ENCODE results near the gene SLIT3.

Gene SLIT3

DNA sequence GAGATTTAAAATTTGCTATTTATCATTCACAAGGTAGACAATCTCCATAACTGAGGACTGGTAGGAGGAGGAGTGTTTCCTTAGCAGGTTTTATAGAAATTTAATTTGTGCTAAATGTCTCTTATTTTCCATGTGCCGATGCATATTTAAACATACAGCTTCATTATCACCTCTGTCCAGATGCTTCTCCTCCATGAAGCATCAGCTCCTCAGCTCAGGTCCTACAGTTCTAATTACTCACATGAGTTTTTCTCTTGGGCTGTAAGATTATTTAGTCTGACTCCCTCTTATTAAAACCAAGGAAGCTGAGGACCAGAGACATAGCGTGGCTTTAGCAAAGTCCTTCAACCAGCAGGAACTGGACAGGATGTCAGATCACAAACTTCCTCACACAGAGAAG, 421.6 kb downstream of the SLIT3 start:
- no peak for DNase-seq

DNA sequence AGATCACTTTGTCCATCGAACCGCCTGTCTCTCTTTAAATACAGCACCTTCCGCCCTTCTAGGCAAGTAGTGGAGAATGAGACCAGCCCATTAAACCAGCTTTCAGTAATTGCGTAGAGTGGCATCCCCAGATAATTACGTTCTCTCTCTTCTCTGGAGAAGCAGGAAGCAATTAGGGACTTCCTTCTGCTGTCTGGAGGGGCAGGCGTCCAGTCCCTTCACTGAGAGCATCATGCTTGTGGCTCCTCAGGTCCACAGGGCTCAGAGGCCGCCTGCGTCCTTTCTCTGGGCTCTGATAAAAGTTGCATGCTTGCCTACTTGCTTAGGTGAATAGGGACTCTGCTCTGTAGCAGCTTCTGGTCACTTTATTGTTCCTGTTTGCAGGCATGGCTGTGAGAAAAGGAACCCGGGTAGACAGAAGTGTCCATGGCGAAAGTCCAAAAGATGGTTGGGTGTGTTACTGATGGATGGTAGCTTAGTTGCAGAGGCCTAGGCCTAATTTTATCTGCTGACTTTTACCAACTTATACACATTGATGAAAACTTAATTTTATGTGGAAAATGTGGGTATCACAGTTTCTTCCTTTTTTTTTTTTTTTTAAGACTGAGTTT, 422.7 kb downstream of the SLIT3 start:
- no peak for DNase-seq

DNA sequence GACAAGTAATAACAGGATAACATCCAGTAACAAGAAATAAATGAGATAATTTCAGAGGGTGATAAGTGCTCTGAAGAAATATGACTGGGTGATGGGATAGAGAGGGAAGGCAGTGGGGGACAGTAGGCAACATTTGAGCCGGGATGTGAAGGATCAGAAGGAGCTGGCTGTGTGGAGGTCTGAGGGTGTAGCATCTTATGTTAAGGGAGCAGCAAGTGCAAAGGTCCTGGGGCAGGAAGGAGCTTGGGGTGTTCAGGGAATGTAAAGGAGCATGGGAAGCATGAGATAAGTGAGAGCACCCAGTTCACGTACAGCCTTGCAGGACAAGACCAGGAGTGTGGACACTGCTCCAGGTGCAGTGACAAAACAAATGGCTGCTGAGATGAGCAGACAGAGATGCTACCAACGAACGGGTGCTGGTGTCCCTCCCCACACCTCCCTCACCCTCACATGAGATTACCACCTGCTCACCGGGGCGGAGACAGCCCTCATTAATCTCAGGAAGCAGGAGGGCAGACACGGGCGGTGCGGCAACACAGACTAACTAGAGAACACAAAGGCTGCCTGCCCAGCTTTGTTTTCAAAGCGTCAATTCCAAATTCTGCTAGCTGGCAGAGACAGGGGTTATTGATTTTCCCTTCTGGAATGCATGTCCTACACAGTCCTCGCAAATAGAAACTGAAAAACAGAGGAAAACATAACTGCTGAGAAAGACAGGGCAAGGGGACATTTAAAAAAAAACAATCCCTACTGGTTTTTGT, 423.6 kb downstream of the SLIT3 start:
- DNase-seq = peak in 1 of 2 experiments; percentile 66

DNA sequence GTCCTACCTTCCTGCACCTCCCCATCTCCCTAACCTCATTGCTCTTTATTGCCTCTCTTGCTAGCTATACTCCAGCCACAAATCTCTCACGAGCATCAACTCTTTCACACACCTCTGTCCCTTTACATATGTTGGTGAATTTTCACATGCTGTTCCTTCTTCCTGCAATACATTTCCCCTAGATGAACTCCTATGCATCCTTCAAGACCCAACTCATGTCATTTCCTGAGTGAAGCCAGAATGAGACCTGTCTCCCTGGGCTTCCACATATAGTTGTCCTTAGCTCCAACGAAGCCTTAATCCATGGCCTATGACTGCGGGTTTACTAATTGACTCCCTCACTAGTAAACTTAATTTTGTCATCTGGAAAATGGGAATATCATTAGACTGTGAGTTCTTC, 424.5 kb downstream of the SLIT3 start:
- no peak for DNase-seq

DNA sequence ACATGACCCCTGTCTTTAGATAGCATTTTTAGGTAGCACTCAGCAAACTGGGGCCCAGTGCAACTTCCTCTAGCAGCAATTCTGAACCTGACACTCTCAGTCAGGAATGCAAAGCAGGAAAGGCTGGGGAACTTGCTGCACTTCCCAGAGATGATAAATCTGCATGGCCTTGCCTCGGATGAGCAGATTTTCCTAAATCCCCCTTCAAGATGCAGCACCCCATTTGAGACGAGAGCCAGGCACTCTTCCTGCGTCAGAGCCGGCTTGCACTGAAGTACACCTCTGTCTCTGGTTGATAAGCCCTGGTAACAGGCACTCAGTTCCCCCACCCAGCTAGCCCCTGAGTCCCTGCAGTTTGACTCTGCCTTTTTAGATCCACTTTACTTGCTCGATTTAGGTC, 425.1 kb downstream of the SLIT3 start:
- peak in 1 of 2 experiments; percentile 7 for DNase-seq

DNA sequence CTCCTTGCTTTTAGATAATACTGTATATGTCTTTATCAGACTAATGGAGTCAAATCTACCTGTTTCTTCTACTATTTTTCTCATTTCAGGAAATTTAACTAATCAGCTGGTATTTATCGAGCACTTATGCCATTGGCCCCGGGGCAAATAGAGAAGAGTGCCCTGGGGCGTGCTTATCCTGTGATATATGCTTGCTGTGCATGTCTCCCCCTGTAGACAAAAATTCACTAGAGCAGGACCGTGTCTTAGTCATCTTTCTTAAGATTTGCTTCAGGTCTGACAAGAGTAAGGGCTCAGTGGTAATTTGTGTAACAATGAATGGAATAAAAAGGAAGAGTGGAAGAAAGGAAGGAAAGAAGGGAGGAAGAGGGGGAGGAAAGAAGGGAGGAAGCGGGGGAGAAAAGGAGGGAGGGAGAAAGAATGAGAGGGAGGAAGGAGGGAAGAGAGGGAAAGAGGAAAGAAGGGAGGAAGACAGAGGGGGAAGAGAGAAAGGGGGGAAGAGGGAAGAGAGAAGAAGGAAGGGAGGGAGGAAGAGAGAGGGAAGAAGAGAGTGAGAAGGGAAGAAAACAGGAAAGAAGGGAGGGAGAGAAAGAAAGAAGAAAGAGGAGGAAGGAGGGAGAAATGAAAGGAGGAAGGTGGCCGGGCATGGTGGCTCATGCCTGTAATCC, 426.1 kb downstream of the SLIT3 start:
- DNase-seq = peak in 1 of 2 experiments; percentile 26

DNA sequence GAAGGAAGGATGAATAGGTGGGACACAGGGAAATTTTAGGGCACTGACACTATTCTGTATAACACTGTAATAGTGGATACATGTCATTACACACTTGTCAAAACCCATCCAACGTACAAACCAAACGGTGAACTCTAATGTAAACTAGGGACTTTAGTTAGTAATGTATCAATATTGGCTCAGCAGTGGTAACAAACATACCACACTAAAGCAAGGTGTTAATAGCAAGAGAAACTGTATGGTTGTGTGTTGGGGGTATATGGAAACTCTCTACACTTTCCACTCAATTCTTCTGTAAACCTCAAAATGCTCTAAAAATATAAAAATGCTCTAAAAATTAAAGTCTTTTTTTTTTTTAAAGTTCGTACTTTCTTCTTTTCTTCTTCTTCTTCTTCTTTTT, 428.7 kb downstream of the SLIT3 start:
- DNase-seq = no peak

DNA sequence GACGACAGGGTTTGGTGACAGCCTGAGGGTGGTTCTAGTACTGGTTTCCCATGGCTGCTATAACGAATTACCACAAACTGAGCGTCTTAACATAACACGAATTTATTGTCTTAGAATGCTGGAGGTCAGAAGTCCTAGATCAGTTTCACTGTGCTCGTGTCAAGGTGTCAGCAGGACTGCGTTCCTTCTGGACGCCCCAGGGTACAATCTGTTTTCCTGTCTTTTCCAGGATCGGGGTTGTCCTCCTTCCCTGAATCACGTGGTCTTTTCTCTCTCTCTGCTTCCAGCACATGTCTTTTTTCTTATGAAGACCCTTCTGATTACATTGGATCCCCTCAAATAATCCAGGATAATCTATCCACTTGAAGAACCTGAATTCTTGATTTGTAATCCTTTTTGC, 430.0 kb downstream of the SLIT3 start:
- DNase-seq = no peak

DNA sequence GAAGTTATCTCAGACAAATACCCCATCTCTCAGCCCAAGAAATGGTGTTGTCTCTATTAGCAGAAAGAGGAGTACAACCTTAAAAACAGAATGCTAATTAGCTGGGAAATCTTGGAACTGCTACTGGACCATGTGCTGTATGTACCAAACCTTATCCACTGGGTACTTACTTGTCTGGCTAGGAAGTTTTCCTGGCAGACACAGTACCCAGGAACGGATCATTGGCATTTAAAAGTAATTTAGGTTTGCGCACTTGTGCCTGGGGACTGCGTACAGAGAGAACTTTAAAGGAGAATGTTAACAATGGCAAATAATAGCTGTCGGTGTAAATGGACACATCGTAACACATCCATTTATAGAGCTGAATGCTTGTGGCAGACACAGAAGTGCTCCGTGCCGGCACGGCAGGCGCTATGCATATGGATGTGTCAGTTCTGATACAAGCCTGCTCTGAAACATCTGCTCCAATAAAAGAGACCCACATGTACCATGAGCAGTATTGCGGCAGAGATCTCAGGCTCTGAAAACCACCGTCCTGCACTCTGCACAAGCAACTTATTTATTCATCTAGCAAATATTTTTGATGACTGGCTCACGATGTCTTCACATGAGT, 431.2 kb downstream of the SLIT3 start:
- peak in 1 of 2 experiments; percentile 76 for DNase-seq

DNA sequence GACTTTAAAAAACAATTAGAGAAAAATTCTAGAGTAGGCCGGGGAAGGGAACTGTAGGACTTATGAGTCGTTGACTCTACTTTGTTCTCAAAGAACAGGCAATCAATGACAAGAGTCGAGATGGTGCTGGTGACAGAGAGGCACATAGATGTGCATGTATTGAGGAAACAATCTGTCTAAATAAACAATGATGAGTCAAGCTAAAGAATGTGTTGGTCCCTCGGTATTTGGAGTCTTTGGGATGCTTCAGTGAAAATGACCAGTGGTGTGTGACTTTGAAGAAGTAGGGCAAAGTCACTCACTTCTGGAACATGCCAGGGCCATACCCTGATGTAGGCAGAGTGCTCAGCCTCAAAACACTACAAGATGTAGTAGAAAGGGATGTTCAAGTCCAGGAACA, 433.7 kb downstream of the SLIT3 start:
- no peak for DNase-seq

DNA sequence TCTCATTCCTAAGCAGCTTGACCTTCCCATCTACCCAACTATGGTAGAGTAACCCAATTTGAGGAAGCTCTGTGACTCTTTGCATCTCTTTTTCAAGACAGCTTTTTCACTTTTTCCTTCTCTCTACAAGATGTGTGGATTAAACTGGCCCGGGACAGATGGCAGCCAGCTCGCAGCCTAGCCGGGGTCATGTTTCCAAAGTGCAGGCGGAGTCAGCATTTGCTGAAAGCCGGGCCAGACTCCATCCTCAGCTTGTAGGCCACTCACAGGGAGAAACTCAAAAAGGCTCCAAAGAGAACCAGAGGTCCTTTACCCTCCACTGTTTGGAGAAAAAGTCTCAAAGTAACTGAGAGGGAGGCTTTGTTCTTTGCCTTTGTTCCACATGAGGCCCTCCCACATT, 435.0 kb downstream of the SLIT3 start:
- DNase-seq = peak; percentile 67 to 83

DNA sequence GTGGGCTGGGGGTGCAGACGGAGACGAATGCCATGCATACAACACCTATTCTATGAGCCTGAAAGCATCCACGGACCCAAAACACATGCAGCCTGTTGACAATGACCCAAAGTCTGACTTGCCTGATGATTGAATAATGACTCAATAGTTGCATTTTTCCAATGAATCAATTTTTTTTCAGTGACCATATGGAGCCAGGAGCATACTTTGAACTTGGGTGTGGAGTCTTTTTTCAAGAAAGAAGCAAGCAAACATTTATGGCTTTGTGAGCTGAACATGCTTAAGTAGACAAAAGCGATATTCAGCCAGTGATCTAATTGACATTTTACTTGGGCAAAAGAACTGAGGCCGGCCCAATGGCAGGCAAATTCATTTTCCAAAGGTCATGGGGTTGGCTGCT, 437.9 kb downstream of the SLIT3 start:
- DNase-seq = no peak

DNA sequence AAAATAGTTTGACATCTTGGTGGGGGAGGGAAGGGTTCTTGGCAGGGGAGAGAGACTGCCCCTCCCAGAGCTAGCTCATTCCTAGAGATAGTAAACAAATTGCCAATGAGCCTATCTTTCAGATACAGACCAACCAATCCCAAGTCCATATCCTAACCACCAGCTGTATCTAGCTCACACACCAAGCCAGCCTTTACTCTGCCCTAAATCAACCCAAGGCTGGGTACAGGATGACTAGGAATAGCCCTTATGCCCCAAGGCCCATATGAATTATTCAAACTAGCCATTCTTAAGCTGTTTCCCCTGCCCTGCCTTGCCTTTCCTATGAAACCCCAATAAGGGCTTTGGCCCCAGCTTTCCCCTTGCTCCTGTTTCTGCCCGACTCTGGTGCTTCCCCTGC, 440.4 kb downstream of the SLIT3 start:
- DNase-seq = no peak

DNA sequence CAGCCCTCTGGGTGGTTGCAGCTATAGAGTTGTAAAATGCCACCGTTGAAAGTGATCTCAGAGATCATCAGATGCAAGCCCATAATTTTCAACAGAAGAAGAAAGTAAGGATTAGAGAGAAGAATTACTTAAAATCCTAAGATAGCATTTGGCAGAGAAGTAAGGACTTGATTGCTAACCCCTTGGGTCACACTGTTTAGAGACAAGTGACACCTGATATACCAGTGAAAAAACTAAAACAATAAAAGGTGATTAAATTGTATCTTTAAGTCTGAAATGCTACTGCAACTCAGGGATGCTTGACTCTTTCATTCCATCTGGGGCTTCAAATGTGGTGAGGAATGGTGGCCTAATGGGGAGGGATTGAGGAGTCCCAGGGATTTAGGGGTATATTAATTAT, 440.9 kb downstream of the SLIT3 start:
- peak in 1 of 2 experiments; percentile 14 for DNase-seq

DNA sequence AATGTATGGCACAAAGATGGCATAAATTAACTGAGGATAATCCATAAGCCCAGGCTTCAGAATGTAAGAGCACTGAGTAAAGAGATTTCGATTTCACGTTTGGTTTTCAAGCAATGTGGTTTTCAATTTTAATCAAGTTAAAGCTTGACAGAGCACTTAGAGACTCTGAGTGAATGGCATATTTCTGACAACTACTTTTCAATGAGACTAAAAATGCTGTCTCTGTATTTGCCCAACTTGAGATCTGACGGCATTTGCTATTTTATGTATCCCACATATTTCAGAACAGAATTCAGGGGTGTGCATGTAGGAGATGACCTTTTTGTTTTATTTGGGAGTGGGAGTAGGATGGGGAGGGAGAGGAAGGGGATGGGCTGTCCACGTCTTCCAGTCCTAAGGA, 441.5 kb downstream of the SLIT3 start:
- DNase-seq = no peak

DNA sequence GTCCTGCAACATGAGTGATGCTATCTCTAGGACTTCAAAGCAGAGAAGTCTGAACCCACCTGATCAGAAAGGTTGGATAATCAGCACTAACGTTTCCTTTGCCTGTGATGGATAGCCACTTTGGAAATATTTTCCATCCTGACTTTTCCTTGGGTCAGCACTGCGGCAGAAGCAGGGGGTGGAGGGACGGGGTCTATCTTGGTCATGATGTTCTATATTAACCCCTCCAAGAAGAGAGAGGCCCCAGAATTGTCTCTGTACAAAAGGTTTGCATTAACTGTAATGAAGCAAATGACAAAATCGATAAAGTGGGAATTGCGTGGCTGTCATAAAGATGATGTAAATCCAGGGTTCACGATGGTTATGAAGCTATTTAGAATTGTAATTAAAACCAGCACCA, 441.9 kb downstream of the SLIT3 start:
- no peak for DNase-seq

DNA sequence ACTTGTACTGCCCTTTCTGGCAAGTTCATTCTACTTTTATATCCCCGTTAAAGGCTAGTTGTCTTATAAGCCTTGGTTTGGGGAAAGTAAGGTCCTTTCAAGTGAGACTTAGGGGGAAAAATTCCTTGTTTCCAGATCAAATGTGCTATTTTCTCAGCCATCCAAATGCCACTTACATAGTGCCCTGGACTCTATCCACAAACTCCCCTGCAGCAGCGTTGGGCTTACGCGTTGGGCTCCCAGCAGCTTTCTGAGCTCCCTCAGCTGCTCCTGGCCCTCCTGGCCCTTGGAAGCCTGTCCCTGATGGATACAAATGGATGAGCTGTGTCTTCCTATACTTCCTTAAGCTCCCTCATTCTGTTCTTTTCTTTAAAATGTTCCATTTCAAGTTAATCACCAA, 442.6 kb downstream of the SLIT3 start:
- no peak for DNase-seq

DNA sequence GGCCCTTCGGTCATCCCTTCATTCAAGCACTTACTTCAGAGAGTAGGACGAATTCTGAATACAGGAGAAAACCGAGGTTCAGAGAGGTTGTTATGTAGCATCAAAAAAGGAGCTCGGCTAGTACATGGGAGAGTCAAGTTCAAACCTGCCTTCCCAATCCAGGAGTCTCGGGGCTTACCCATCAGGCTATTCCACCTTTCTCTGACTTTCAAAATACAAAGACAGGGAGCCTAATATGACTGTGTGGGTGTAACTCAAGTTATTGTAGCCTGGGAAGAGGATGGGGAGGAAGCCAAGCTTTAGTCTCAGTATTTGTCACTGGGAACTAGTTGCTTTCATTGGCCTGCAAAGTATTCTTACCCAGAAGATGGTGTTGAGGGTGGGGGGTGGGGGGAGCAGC, 447.0 kb downstream of the SLIT3 start:
- no peak for DNase-seq

DNA sequence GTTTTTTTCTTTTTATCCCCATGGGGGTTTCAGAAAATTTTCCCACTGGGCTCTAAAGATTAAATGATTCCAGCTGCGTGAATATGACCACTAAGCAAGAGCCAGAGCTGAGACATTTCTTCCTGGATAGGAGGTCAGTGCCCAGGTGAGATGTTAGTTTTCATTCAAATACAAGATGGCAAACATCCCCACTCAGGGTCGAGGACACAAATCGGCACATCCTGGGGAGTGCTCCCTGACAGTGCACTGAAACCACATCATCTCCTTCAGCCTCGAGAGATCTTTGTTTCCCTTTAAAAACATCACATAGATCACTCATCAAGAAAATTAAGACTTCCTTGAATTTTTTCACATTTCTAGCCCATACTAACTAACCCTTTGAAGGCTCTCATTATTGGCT, 448.6 kb downstream of the SLIT3 start:
- no peak for DNase-seq

DNA sequence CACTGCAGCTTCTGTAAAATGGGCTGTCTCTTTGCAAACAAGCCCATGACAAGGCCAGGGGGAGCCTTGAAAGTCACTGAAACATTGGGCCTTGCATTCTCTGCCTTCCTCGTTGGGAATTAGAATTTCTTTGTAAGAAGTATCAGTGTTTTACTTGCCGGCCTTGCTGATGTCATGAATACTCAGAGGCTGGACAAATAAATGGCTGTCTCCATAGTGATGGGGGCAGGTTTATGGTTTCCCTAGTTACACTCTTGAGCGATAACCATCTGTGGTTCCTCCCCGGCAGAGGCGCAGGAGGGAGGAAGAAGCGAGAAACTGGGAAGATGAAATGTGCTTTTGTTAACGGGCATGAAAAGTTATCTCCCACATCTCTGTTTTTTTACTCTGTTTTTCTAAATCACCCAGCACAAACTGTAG, 449.0 kb downstream of the SLIT3 start:
- DNase-seq = peak in 1 of 2 experiments; percentile 72

DNA sequence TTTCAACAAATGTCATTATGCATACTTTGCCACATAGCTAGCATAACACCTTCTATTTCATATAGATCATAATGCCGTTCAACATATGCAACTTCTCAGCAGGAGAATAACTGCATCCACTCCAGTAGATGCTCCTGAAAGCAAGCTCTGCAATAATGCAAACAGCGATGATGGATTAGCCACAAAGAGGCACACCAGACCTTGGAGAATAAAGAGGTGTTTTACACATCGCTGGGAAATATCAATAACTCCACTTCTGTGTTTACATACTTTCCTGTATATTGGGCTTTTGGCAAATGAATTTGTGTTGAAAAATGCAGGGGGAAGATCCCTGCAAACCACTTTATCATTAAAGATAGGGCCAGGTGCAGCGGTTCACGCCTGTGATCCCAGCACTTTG, 450.3 kb downstream of the SLIT3 start:
- no peak for DNase-seq

DNA sequence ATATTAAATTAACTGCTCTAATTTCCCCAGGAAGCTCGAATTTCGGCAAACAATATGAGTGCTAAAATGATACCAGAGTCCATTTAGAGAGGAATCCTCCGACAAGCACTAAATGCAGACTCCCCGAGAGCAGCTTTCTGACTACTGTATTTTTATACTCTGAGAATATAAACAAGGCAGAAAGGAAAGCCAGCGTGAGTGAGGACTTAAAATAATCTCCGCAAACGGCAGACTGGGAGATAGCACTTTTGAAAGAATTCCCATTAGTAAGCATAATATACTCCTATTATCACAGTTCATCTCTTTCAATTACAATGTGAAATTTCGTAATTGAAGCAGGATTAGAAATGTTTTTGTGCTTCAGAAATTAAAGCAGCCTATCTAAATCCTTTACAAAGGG, 452.4 kb downstream of the SLIT3 start:
- DNase-seq = no peak

DNA sequence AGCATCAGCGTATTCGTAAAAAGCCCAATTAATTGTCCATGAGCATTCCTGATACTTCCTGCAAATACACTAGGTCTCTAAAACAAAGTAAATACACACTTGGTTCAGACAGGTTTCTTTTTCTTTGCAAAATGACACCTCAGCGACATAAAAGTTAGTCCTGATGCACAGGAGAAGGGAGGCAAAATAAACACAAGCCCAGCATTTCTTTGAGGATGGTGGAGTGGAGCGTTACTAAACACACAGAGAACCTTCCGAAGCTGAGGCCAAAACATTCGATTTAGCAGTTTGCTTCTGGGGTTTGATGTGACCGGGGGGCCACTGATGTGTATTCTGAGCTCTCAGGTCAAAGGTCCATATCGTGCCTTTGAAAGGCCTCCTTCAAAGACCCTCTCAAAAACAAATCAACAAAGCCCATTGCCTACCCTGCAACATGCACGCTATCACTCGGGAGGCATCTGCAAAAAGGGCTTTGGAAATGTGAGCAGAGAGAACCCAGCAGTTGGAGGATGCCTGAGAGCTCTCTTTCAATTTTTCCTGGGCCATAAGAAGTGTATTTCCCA, 453.3 kb downstream of the SLIT3 start:
- DNase-seq = no peak

DNA sequence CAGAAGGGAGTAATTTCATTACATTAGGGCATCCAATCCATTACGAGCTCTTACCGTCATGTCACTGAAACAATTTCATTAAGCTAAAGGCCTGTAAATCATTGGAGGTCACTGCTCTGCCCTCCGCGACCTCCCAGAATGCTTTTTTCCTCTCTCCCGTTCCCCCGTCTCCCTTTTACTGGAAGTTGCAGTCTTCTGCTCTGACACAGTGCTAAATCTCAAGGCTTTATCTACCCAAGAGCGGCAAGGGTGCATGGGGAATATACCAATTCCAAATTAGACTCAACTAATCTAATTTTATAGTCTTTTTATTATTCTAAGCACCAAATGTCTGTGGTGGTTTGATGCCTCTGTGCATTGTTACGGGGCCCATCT, 456.0 kb downstream of the SLIT3 start:
- DNase-seq = no peak
